Esophagus muscularis mucosa (tissue), 4 donors: ENCODE results near the gene NAPA. TPM values are rescaled to one million over a fixed set of nuclear protein-coding genes. Genes with fewer than 3 reads are reported as not detected.

Experiments
- DNase-seq: peaks from one replicate; pipeline ENCODE4 v3.0.0-alpha.2; 2017; ENCODE audit errors: extremely low spot score
- H3K27ac ChIP-seq, 4 donors: fragments of 200-600 bp; sonication (generic); replicated peaks in 1 of 4; 1 replicate in 3 of 4; 2 replicates in 1 of 4; pipeline ENCODE4 v1.5.1; 2016 to 2019; ENCODE audit warnings: mild to moderate bottlenecking in 1 of 4
- H3K27me3 ChIP-seq, 4 donors: fragments of 200-600 bp; sonication (generic); one replicate each; pipeline versions ENCODE4 v1.5.1 to v1.6.0; 2016 to 2019
- H3K36me3 ChIP-seq, 4 donors: fragments of 200-600 bp; sonication (generic); one replicate each; pipeline ENCODE4 v1.5.1; 2016 to 2019
- H3K4me1 ChIP-seq, 4 donors: fragments of 200-600 bp; sonication (generic); one replicate each; pipeline ENCODE4 v1.5.1; 2016 to 2019
- H3K4me3 ChIP-seq, 4 donors: fragments of 200-600 bp; sonication (generic); 1 replicate in 2 of 4; 2 replicates in 2 of 4; pipeline ENCODE4 v1.5.1; 2016 to 2019; ENCODE audit warnings: mild to moderate bottlenecking in 4 of 4, moderate library complexity in 1 of 4
- H3K9me3 ChIP-seq, 4 donors: fragments of 200-600 bp; sonication (generic); 1 replicate in 3 of 4; 2 replicates in 1 of 4; pipeline ENCODE4 v1.5.1; 2016 to 2019
- CTCF ChIP-seq, 3 experiments: fragments of 200-600 bp in 2 of 3; fragments of 450-650 bp in 1 of 3; sonication (generic) in 2 of 3; IDR thresholded peaks; one replicate each; pipeline ENCODE4 v1.5.1; 2017 to 2019; ENCODE audit warnings: antibody characterized with exemption in 3 of 3, mild to moderate bottlenecking in 2 of 3, moderate library complexity in 1 of 3
- EP300 ChIP-seq: sonication (generic); formaldehyde crosslinking; IDR thresholded peaks from one replicate; pipeline ENCODE4 v1.6.1; 2017; ENCODE audit warnings: antibody characterized with exemption
- POLR2A ChIP-seq: fragments of 450-650 bp; IDR thresholded peaks from one replicate; pipeline ENCODE4 v1.6.1; 2017; ENCODE audit warnings: antibody characterized with exemption, moderate library complexity, mild to moderate bottlenecking, low read depth
- POLR2AphosphoS5 ChIP-seq, 2 donors: sonication (generic); formaldehyde crosslinking; IDR thresholded peaks; one replicate each; pipeline ENCODE4 v1.6.1; 2017; ENCODE audit warnings: antibody characterized with exemption in 2 of 2
- WGBS: methylation state at CpG from one replicate; pipeline ENCODE4 v1.1.5; 2018; 5-methylcytosine and 5-hydroxymethylcytosine counted together
- intact Hi-C: fragments of 100-400 bp; cut with DNase I; formaldehyde crosslinking; loops from one replicate; pipeline ENCODE4 v1.15.1; 2023
- total RNA-seq, 4 donors: library from RNA; depleted of rRNA; stranded (reverse); fragments of >200 nt; gene quantifications; one replicate each; pipeline versions ENCODE4 v1.1.0 to v1.2.1, GENCODE V29; 2016

Gene NAPA
- total RNA-seq, 4 donors from 2014 or later, result 109 to 164 (median 148) TPM

DNA sequence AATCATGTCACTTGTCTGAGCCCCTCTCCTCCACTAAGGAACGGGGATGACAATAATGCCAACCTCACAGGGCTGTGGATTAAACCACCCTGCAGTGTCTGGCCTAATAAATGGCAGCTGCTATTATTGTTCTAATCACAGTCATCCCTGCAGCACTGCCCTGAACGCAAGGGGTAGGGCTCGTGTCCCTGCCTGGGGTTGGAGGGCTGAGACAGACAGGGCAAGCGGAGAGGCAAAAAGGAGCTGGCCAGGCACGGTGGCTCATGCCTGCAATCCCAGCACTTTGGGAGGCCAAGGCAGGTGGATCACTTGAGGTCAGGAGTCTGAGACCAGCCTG is 20.7 kb downstream of the NAPA start:
- TF ChIP-seq EP300 (no peak), POLR2AphosphoS5 (IDR thresholded peaks at IDR 0.05) (no peak), POLR2A (no peak), CTCF (IDR thresholded peaks at IDR 0.05) (no peak)
- DNase-seq, result no peak
- H3K4me3 ChIP-seq, result no peak overlapping the region
- intact Hi-C loops, result no loop called here
- H3K36me3 ChIP-seq, result peaks cover 29 to 99% (median 92%) of the 10 kb centered on the region in 4 donors
- H3K9me3 ChIP-seq, result no peaks in the 10 kb centered on the region
- H3K27me3 ChIP-seq, result no peaks in the 10 kb centered on the region
- 83% methylated on average over 5 of the region's 5 CpGs for WGBS
- H3K4me1 ChIP-seq, result peaks cover 0 to 25% (median 10%) of the 10 kb centered on the region in 4 donors
- no peak overlapping the region for H3K27ac ChIP-seq

- Histone ChIP-seq H3K9me3 (no peaks in the 10 kb centered on the region), H3K27me3 (no peaks in the 10 kb centered on the region), H3K36me3 (peaks cover 32 to 99% (median 90%) of the 10 kb centered on the region in 4 donors), H3K4me1 (peaks cover 0 to 21% (median 11%) of the 10 kb centered on the region in 4 donors), H3K4me3 (no peak overlapping the region), H3K27ac (no peak overlapping the region)
- 83% methylated on average over 16 of the region's 18 CpGs for WGBS
- DNase-seq, result no peak
- TF ChIP-seq POLR2A (no peak), EP300 (no peak), POLR2AphosphoS5 (IDR thresholded peaks at IDR 0.05) (no peak), CTCF (IDR thresholded peaks at IDR 0.05) (no peak)
- intact Hi-C loops, result no loop called here
Measured at GRCh38 chr19:47493378-47494210, 21.3 kb downstream of the NAPA start.

DNA sequence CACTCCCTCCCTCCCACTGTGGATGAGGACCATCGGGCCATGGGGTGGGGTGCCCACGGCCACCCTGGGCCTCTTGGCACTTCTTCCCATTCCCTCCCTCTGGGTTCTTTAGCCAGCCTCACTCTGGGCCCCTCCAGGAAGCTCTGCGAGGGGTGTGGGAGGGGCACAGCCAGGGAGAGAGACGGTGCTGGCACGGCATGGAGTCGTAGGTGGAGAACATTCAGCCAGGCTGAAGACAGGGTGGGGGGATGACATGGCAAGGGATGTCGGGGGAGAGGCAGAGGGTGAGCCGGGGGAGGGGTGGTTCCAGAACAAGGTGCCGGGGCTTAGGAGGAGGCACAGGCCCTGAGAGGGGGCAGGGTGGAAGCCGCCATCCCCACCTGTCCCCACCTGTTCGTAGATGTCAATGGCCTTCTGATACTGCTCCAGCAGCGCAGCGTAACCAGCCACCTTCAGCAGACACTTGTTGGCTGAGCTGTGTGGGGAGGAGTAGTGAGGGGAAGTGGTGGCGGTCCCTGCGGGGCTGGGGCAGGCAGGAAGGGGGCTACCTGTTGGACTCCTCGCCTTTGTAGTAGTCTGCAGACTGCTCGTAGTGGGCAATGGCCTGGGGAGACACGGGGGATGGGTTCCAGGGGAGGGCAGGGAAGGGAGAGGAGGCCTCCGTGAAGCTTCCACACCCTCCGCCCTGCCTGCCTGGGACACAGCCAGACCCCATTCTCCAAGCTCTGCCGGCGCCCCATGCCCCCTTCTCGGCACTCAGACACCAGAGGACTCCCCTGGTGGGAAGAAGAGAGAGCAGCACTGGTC is 22.1 kb downstream of the NAPA start:
- intact Hi-C loops, result no loop called here
- WGBS, result 66% methylated on average over 20 of the region's 23 CpGs
- Histone ChIP-seq H3K4me1 (peaks cover 0 to 13% (median 9%) of the 10 kb centered on the region in 4 donors), H3K36me3 (peaks cover 39 to 99% (median 89%) of the 10 kb centered on the region in 4 donors), H3K9me3 (no peaks in the 10 kb centered on the region), H3K27me3 (no peaks in the 10 kb centered on the region), H3K27ac (no peak overlapping the region), H3K4me3 (no peak overlapping the region)
- TF ChIP-seq EP300 (no peak), POLR2A (no peak), CTCF (IDR thresholded peaks at IDR 0.05) (no peak), POLR2AphosphoS5 (IDR thresholded peaks at IDR 0.05) (no peak)
- no peak for DNase-seq

GRCh38 chr19:47492137-47492533 is 22.7 kb downstream of the NAPA start:
- Histone ChIP-seq H3K4me3 (no peak overlapping the region), H3K27ac (no peak overlapping the region), H3K27me3 (no peaks in the 10 kb centered on the region), H3K4me1 (peaks cover 0 to 11% (median 9%) of the 10 kb centered on the region in 4 donors), H3K9me3 (no peaks in the 10 kb centered on the region), H3K36me3 (peaks cover 37 to 99% (median 89%) of the 10 kb centered on the region in 4 donors)
- no peak for DNase-seq
- TF ChIP-seq POLR2A (no peak), EP300 (no peak), CTCF (IDR thresholded peaks at IDR 0.05) (no peak), POLR2AphosphoS5 (IDR thresholded peaks at IDR 0.05) (no peak)
- intact Hi-C loops, result no loop called here
- WGBS, result 87% methylated on average over 13 of the region's 14 CpGs
